IMR-90 (cell line): ENCODE results near the gene GRIFIN. TPM values are rescaled to one million over a fixed set of nuclear protein-coding genes. Genes with fewer than 3 reads are reported as not detected.

Experiments
- ATAC-seq: fragments of 200-7000 bp; cut with Tn5 transposase; 2 replicates; pipeline ENCODE4 v1.9.1; 2020; ENCODE audit warnings: low read depth, mild to moderate bottlenecking, moderate library complexity
- BruUV-seq: library from RNA; stranded (reverse); fragments of 400-500 nt; replicated peaks from 2 replicates; lab custom pipeline; 2021; lab: Mats Ljungman, UMichigan
- CTCF ChIA-PET: fragments of 300-600 bp; formaldehyde crosslinking; extraction: SDS; loops from one replicate; lab custom pipeline; 2021; ENCODE audit warnings: antibody characterized with exemption; lab: Yijun Ruan, JAX
- POLR2A ChIA-PET: fragments of 300-600 bp; sonication (Branson Sonifier 250); formaldehyde crosslinking; loops from one replicate; lab custom pipeline; 2022; ENCODE audit warnings: antibody characterized with exemption; ENCODE audit not compliant: unreplicated experiment; lab: Charles Lee
- DNase-seq: peaks from one replicate; pipeline ENCODE4 v3.0.0; 2013
- H2AFZ ChIP-seq: replicated peaks from 2 replicates; pipeline ENCODE3; 2013; ENCODE audit warnings: low read length, mild to moderate bottlenecking; ENCODE audit not compliant: poor library complexity
- H2AK5ac ChIP-seq: 2 replicates; pipeline ENCODE4 v1.6.1; 2013; ENCODE audit warnings: low read depth, low read length, inconsistent platforms
- H2AK9ac ChIP-seq: replicated peaks from 2 replicates; pipeline ENCODE3; 2013; ENCODE audit warnings: mild to moderate bottlenecking, low read depth, low read length, moderate library complexity; ENCODE audit not compliant: poor library complexity
- H2BK120ac ChIP-seq: 2 replicates; pipeline ENCODE4 v1.6.1; 2013; ENCODE audit warnings: low read depth, low read length, inconsistent platforms
- H2BK15ac ChIP-seq: 3 replicates; pipeline ENCODE4 v1.6.1; 2013; ENCODE audit warnings: low read depth, low read length, inconsistent platforms
- H2BK20ac ChIP-seq: 2 replicates; pipeline ENCODE4 v1.6.1; 2013; ENCODE audit warnings: low read depth, mild to moderate bottlenecking, inconsistent platforms, low read length, moderate library complexity
- H2BK5ac ChIP-seq: 2 replicates; pipeline ENCODE4 v1.6.1; 2013; ENCODE audit warnings: mild to moderate bottlenecking, low read depth, low read length, inconsistent platforms; ENCODE audit not compliant: poor library complexity, severe bottlenecking
- H3K14ac ChIP-seq: replicated peaks from 2 replicates; pipeline ENCODE4 v1.6.1; 2013; ENCODE audit warnings: low read depth, low read length, inconsistent platforms
- H3K18ac ChIP-seq: 2 replicates; pipeline ENCODE4 v1.6.1; 2013; ENCODE audit warnings: low read depth, low read length, control low read depth
- H3K23ac ChIP-seq: 2 replicates; pipeline ENCODE4 v1.6.1; 2013; ENCODE audit warnings: low read depth, low read length, inconsistent platforms
- H3K27ac ChIP-seq: 2 replicates; pipeline ENCODE4 v1.5.1; 2013; ENCODE audit warnings: mild to moderate bottlenecking, control low read depth, low read length; ENCODE audit not compliant: insufficient read depth
- H3K27me3 ChIP-seq: 2 replicates; pipeline ENCODE4 v1.6.1; 2013; ENCODE audit warnings: low read length; ENCODE audit not compliant: control insufficient read depth, insufficient read depth
- H3K36me3 ChIP-seq: 2 replicates; pipeline ENCODE4 v1.6.1; 2013; ENCODE audit warnings: low read length, mixed read lengths; ENCODE audit not compliant: control insufficient read depth, insufficient read depth
- H3K4ac ChIP-seq: 2 replicates; pipeline ENCODE4 v1.6.1; 2013; ENCODE audit warnings: low read depth, low read length, inconsistent platforms
- H3K4me1 ChIP-seq: 2 replicates; pipeline ENCODE4 v1.6.1; 2013; ENCODE audit warnings: low read length, mixed read lengths; ENCODE audit not compliant: control insufficient read depth, insufficient read depth
- H3K4me2 ChIP-seq: 2 replicates; pipeline ENCODE4 v1.6.1; 2013; ENCODE audit warnings: low read depth, mild to moderate bottlenecking, control low read depth, low read length, moderate library complexity
- H3K4me3 ChIP-seq: 2 replicates; pipeline ENCODE4 v1.5.1; 2013; ENCODE audit warnings: low read depth, mild to moderate bottlenecking, control low read depth, low read length, moderate library complexity; ENCODE audit not compliant: insufficient read depth
- H3K56ac ChIP-seq: 2 replicates; pipeline ENCODE4 v1.6.1; 2013; ENCODE audit warnings: low read length, inconsistent platforms; ENCODE audit not compliant: insufficient read depth; ENCODE audit errors: extremely low read depth
- H3K79me1 ChIP-seq, 2 experiments: 2 replicates each; pipeline ENCODE4 v1.6.1; 2013; ENCODE audit warnings: low read length in 2 of 2, inconsistent platforms in 1 of 2, low read depth in 1 of 2
- H3K9ac ChIP-seq: 2 replicates; pipeline ENCODE4 v1.6.1; 2013; ENCODE audit warnings: low read depth, low read length, control low read depth
- H3K9me1 ChIP-seq: 2 replicates; pipeline ENCODE4 v1.6.1; 2013; ENCODE audit warnings: low read length, inconsistent platforms; ENCODE audit not compliant: insufficient read depth
- H3K9me3 ChIP-seq: 2 replicates; pipeline ENCODE4 v1.6.1; 2013; ENCODE audit warnings: low read length; ENCODE audit not compliant: control insufficient read depth, insufficient read depth
- H4K20me1 ChIP-seq: 2 replicates; pipeline ENCODE4 v1.6.1; 2013; ENCODE audit warnings: low read length, inconsistent platforms; ENCODE audit not compliant: insufficient read depth
- H4K5ac ChIP-seq: 2 replicates; pipeline ENCODE4 v1.6.1; 2013; ENCODE audit warnings: mild to moderate bottlenecking, low read depth, low read length, control low read depth
- H4K8ac ChIP-seq, 2 experiments: 2 replicates each; pipeline ENCODE4 v1.6.1; 2013; ENCODE audit warnings: low read depth in 2 of 2, low read length in 2 of 2, control low read depth in 1 of 2, inconsistent platforms in 1 of 2
- H4K91ac ChIP-seq: 2 replicates; pipeline ENCODE4 v1.6.1; 2013; ENCODE audit warnings: low read depth, low read length, inconsistent platforms; ENCODE audit not compliant: insufficient read depth
- MAFK ChIP-seq: IDR thresholded peaks from 2 replicates; pipeline ENCODE4 v1.6.1; 2012; ENCODE audit warnings: low read depth, low read length, improper control_type of control experiment
- WGBS, 2 experiments: methylation state at CpG; one replicate each; pipeline versions ENCODE4 v1.1.5 to v1.1.7; 2013; ENCODE audit warnings: missing lambda C conversion rate in 2 of 2; ENCODE audit not compliant: insufficient read length in 1 of 2; ENCODE audit errors: extremely low coverage in 2 of 2; 5-methylcytosine and 5-hydroxymethylcytosine counted together
- dilution Hi-C: fragments of 300-500 bp; cut with HindIII; formaldehyde crosslinking; loops from one replicate; pipeline ENCODE4 v1.14.3; 2018; ENCODE audit warnings: low sequenced_read_pairs; ENCODE audit not compliant: unreplicated experiment
- in situ Hi-C: fragments of 300-500 bp; cut with MboI; formaldehyde crosslinking; loops from 3 replicates; pipeline ENCODE4 v1.14.3; 2019; ENCODE audit warnings: low sequenced_read_pairs, inconsistent platforms, mixed read lengths
- intact Hi-C: fragments of 100-400 bp; cut with micrococcal nuclease; formaldehyde crosslinking; loops from 2 replicates; pipeline ENCODE4 v1.10.0; 2022
- polyA plus RNA-seq, 3 experiments: library from polyadenylated mRNA; depleted of rRNA; stranded (reverse); fragments of >200 nt; gene quantifications; 2 replicates each; pipeline ENCODE4 v1.2.3, GENCODE V29; 2012; ENCODE audit warnings: low replicate concordance in 1 of 3
- total RNA-seq: library from RNA; depleted of rRNA; stranded (reverse); fragments of >200 nt; gene quantifications from 2 replicates; pipeline ENCODE4 v1.2.3, GENCODE V29; 2012

GRIFIN gene
- total and polyA plus RNA-seq, 2 of the 4 experiments (the other 2 are of a cell fraction) = not detected

GRCh38 chr7:2492038-2492437, 15.8 kb upstream of the GRIFIN start:
- Histone ChIP-seq H2BK15ac (no peak overlapping the region), H3K4me2 (no peak overlapping the region), H3K27ac (no peak overlapping the region), H3K9ac (no peak overlapping the region), H2AFZ (no peak overlapping the region), H3K27me3 (peaks cover 4% of the 10 kb centered on the region; the same call in 1 of the 2 replicates), H2AK5ac (no peak overlapping the region), H3K79me1 (no peaks in the 10 kb centered on the region), H3K14ac (no peak overlapping the region), H3K36me3 (no peaks in the 10 kb centered on the region), H3K23ac (no peak overlapping the region), H3K56ac (no peak overlapping the region), H2AK9ac (no peak overlapping the region), H4K20me1 (no peaks in the 10 kb centered on the region), H3K4me3 (no peak overlapping the region), H4K8ac (no peak overlapping the region), H2BK5ac (no peak overlapping the region), H4K5ac (no peak overlapping the region), H3K9me1 (0 out of 2 replicates have a peak, but pooled peaks cover 4% of the 10 kb centered on the region), H3K18ac (no peak overlapping the region), H2BK20ac (no peak overlapping the region), H3K4ac (no peak overlapping the region), H3K9me3 (no peaks in the 10 kb centered on the region), H2BK120ac (no peak overlapping the region), H4K91ac (no peak overlapping the region), H3K4me1 (peaks cover 7% of the 10 kb centered on the region)
- ATAC-seq (no peak), DNase-seq (no peak)
- TF ChIP-seq MAFK = no peak
- intact Hi-C loops (no loop called here), dilution Hi-C loops (no loop called here), in situ Hi-C loops (no loop called here)
- no TSS peak for BruUV-seq
- whole genome bisulfite sequencing, 2 experiments = 100% methylated on average over 2 of the region's 2 CpGs; no CpG with 5 or more reads in 1 of the 2 experiments
- CTCF ChIA-PET = no interaction called here
- POLR2A ChIA-PET = no interaction called here
